Measurements from ENCODE around the gene LPAR3. TPM values are rescaled to one million over a fixed set of nuclear protein-coding genes. Genes with fewer than 3 reads are reported as not detected.

Gene LPAR3
- polyA plus RNA-seq, 2 of the 4 experiments (the other 2 are of a cell fraction), result 0.01 to 0.08 TPM

- H3K4me3 ChIP-seq, result no peak overlapping the region
- no peak for DNase-seq (ENCODE audit: low read depth in 1 of 2, low spot score in 1 of 2)
- ATAC-seq, result no peak
- H3K4me1 ChIP-seq, result no peaks in the 10 kb centered on the region
- no peak for FAIRE-seq
- no peak overlapping the region for H3K4me2 ChIP-seq
- POLR2A ChIA-PET, result no interaction called here
- H3K27ac ChIP-seq, result no peak overlapping the region
- no peaks in the 10 kb centered on the region for H3K9me3 ChIP-seq
- CTCF ChIA-PET, result no interaction called here
- TF ChIP-seq KDM1A (IDR thresholded peaks at IDR 0.05; ENCODE audit: low read depth), result no peak
These were observed 21.8 kb downstream of the LPAR3 start for GRCh38 chr1:84871181-84871580.

- no peak overlapping the region for H3K4me2 ChIP-seq
- ATAC-seq (no peak), DNase-seq (ENCODE audit: low read depth in 1 of 2, low spot score in 1 of 2) (no peak), FAIRE-seq (no peak)
- H3K27ac ChIP-seq, result no peak overlapping the region
- 2% methylated on average over 2 of the region's 2 CpGs for WGBS (ENCODE audit: missing lambda C conversion rate)
- CTCF ChIA-PET, result no interaction called here
- H3K4me1 ChIP-seq, result no peaks in the 10 kb centered on the region
- POLR2A ChIA-PET, result no interaction called here
- H3K9me3 ChIP-seq, result no peaks in the 10 kb centered on the region
- no peak overlapping the region for H3K4me3 ChIP-seq
- TF ChIP-seq EHF (CRISPR knock-in tag; IDR thresholded peaks at IDR 0.05), result no peak
- TF ChIP-seq RNF2 (IDR thresholded peaks at IDR 0.05; ENCODE audit: borderline replicate concordance, low read depth), result no peak
These were observed 22.4 kb downstream of the LPAR3 start for GRCh38 chr1:84870591-84870990.

GRCh38 chr1:84869720-84870119, 23.3 kb downstream of the LPAR3 start:
- H3K9me3 ChIP-seq, result no peaks in the 10 kb centered on the region
- ATAC-seq (no peak), DNase-seq (ENCODE audit: low read depth in 1 of 2, low spot score in 1 of 2) (no peak), FAIRE-seq (no peak)
- H3K27ac ChIP-seq, result no peak overlapping the region
- no peaks in the 10 kb centered on the region for H3K4me1 ChIP-seq
- POLR2A ChIA-PET, result no interaction called here
- H3K4me2 ChIP-seq, result no peak overlapping the region
- WGBS (ENCODE audit: missing lambda C conversion rate), result 44% methylated on average over 1 of the region's 1 CpG
- H3K4me3 ChIP-seq, result no peak overlapping the region
- no peak for TF ChIP-seq CBX2 (IDR thresholded peaks at IDR 0.05; ENCODE audit: borderline replicate concordance, low read depth)
- no peak for TF ChIP-seq HOXB13 (CRISPR knock-in tag; IDR thresholded peaks at IDR 0.05; ENCODE audit: low read depth)
- no peak for TF ChIP-seq HOXA7 (CRISPR knock-in tag; IDR thresholded peaks at IDR 0.05)
- no peak for TF ChIP-seq E2F6 (IDR thresholded peaks at IDR 0.05; ENCODE audit: borderline replicate concordance, low read depth)
- TF ChIP-seq CHD4 (IDR thresholded peaks at IDR 0.05; ENCODE audit: borderline replicate concordance), result no peak
- CTCF ChIA-PET, result no interaction called here

GRCh38 chr1:84862810-84863251, 30.2 kb downstream of the LPAR3 start:
- H3K4me3 ChIP-seq, result no peak overlapping the region

GRCh38 chr1:84861988-84862644, 30.9 kb downstream of the LPAR3 start:
- Histone ChIP-seq H3K27ac (no peak overlapping the region), H3K4me1 (no peaks in the 10 kb centered on the region), H3K4me3 (no peak overlapping the region), H3K9me3 (no peaks in the 10 kb centered on the region), H3K4me2 (no peak overlapping the region)
- TF ChIP-seq HES2 (IDR thresholded peaks at IDR 0.05) (no peak), E2F6 (IDR thresholded peaks at IDR 0.05; ENCODE audit: borderline replicate concordance, low read depth) (no peak), RARB (CRISPR knock-in tag; IDR thresholded peaks at IDR 0.05) (no peak), NPAS2 (CRISPR knock-in tag; IDR thresholded peaks at IDR 0.05; ENCODE audit: borderline replicate concordance) (no peak), CBX2 (IDR thresholded peaks at IDR 0.05; ENCODE audit: borderline replicate concordance, low read depth) (no peak), PBX3 (IDR thresholded peaks at IDR 0.05) (no peak), BHLHE40 (IDR thresholded peaks at IDR 0.05; ENCODE audit: low read depth, low read length) (no peak), RFX5 (IDR thresholded peaks at IDR 0.05) (no peak), ESRRA (IDR thresholded peaks at IDR 0.05; ENCODE audit: borderline replicate concordance, low read length) (no peak), MAFK (IDR thresholded peaks at IDR 0.05; ENCODE audit: partially characterized antibody) (no peak), HOXB13 (CRISPR knock-in tag; IDR thresholded peaks at IDR 0.05; ENCODE audit: low read depth) (no peak)
- FAIRE-seq, result no peak
- no peak for DNase-seq (ENCODE audit: low read depth in 1 of 2, low spot score in 1 of 2)
- ATAC-seq, result no peak
- POLR2A ChIA-PET, result no interaction called here
- CTCF ChIA-PET, result interaction anchor here (1.0 kb wide), 1 partner anchor 12 kb away, joined by 4 read pairs; no protein-coding TSS in a partner anchor
- 32% methylated on average over 6 of the region's 6 CpGs for WGBS (ENCODE audit: missing lambda C conversion rate)

More at GRCh38 chr1:84862810-84863251, 30.2 kb downstream of the LPAR3 start:
- Histone ChIP-seq H3K27ac (no peak overlapping the region), H3K4me2 (no peak overlapping the region), H3K4me1 (no peaks in the 10 kb centered on the region), H3K9me3 (no peaks in the 10 kb centered on the region)
- ATAC-seq (no peak), FAIRE-seq (no peak), DNase-seq (ENCODE audit: low read depth in 1 of 2, low spot score in 1 of 2) (no peak)
- TF ChIP-seq EHF (CRISPR knock-in tag; IDR thresholded peaks at IDR 0.05), result no peak
- TF ChIP-seq FOXS1 (CRISPR knock-in tag; IDR thresholded peaks at IDR 0.05), result no peak
- TF ChIP-seq CHD2 (IDR thresholded peaks at IDR 0.05; ENCODE audit: low read length, partially characterized antibody), result no peak
- TF ChIP-seq MAZ (IDR thresholded peaks at IDR 0.05; ENCODE audit: borderline replicate concordance, low read depth, low read length), result no peak
- TF ChIP-seq FOSB (CRISPR knock-in tag; IDR thresholded peaks at IDR 0.05), result no peak
- TF ChIP-seq POLR2AphosphoS2 (conservative IDR thresholded peaks at IDR 0.05; ENCODE audit: low read length), result no peak
- no peak for TF ChIP-seq EP300 (IDR thresholded peaks at IDR 0.05)
- TF ChIP-seq TP53 (CRISPR knock-in tag; IDR thresholded peaks at IDR 0.05), result no peak
- TF ChIP-seq HEYL (CRISPR knock-in tag; IDR thresholded peaks at IDR 0.05), result no peak
- no peak for TF ChIP-seq RFX5 (IDR thresholded peaks at IDR 0.05)
- TF ChIP-seq KDM5A (IDR thresholded peaks at IDR 0.05), result no peak
- TF ChIP-seq CBX2 (IDR thresholded peaks at IDR 0.05; ENCODE audit: borderline replicate concordance, low read depth), result no peak
- ChIA-PET CTCF (no interaction called here), POLR2A (no interaction called here)
- WGBS (ENCODE audit: missing lambda C conversion rate), result 39% methylated on average over 5 of the region's 5 CpGs
